ENCODE measurements around the gene AMN. TPM values are rescaled to one million over a fixed set of nuclear protein-coding genes. Genes with fewer than 3 reads are reported as not detected.

AMN gene
- total RNA-seq, 2 donors from 2014 or later, result 1.9 to 3.2 TPM

- Histone ChIP-seq H3K27me3 (ENCODE audit: control insufficient read depth, insufficient read depth, low read length, poor library complexity, severe bottlenecking) (no peaks in the 10 kb centered on the region), H3K9ac (ENCODE audit: extremely low read depth, low read length, poor library complexity, severe bottlenecking) (no peak overlapping the region), H3K9me3 (ENCODE audit: control insufficient read depth, low read length) (peaks cover 22% of the 10 kb centered on the region), H3K36me3 (ENCODE audit: control insufficient read depth, insufficient read depth, low read length) (peaks cover 24% of the 10 kb centered on the region), H3K4me3 (ENCODE audit: low read length) (no peak overlapping the region), H3K4me1 (ENCODE audit: control insufficient read depth, insufficient read depth, low read length) (no peaks in the 10 kb centered on the region), H3K27ac (ENCODE audit: low read depth, low read length) (no peak overlapping the region)
- peaks cover 27% of the 10 kb centered on the region for H3K9me3 Mint-ChIP-seq
- H3K4me3 Mint-ChIP-seq, result no peak overlapping the region
- TF ChIP-seq, protein P1, sequence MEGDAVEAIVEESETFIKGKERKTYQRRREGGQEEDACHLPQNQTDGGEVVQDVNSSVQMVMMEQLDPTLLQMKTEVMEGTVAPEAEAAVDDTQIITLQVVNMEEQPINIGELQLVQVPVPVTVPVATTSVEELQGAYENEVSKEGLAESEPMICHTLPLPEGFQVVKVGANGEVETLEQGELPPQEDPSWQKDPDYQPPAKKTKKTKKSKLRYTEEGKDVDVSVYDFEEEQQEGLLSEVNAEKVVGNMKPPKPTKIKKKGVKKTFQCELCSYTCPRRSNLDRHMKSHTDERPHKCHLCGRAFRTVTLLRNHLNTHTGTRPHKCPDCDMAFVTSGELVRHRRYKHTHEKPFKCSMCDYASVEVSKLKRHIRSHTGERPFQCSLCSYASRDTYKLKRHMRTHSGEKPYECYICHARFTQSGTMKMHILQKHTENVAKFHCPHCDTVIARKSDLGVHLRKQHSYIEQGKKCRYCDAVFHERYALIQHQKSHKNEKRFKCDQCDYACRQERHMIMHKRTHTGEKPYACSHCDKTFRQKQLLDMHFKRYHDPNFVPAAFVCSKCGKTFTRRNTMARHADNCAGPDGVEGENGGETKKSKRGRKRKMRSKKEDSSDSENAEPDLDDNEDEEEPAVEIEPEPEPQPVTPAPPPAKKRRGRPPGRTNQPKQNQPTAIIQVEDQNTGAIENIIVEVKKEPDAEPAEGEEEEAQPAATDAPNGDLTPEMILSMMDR (conservative IDR thresholded peaks at IDR 0.05), result no peak
- no peak for DNase-seq
- 91 to 100% methylated on average over 1 to 10 of the region's 10 CpGs for WGBS, 2 experiments (ENCODE audit: insufficient coverage in 1 of 2, insufficient read length in 1 of 2)
- no peak overlapping the region for H3K27ac Mint-ChIP-seq
- peaks cover 33% of the 10 kb centered on the region for H3K36me3 Mint-ChIP-seq (ENCODE audit: low read depth)
- no peaks in the 10 kb centered on the region for H3K27me3 Mint-ChIP-seq (ENCODE audit: insufficient read depth)
- H3K4me1 Mint-ChIP-seq, result no peaks in the 10 kb centered on the region
Observed at GRCh38 chr14:102909911-102910310, 12.6 kb upstream of the AMN start.

GRCh38 chr14:102910442-102910841 is 12.0 kb upstream of the AMN start:
- Mint-ChIP-seq H3K4me3 (no peak overlapping the region), H3K27me3 (ENCODE audit: insufficient read depth) (no peaks in the 10 kb centered on the region), H3K4me1 (no peaks in the 10 kb centered on the region), H3K9me3 (peaks cover 22% of the 10 kb centered on the region), H3K36me3 (ENCODE audit: low read depth) (peaks cover 28% of the 10 kb centered on the region), H3K27ac (no peak overlapping the region)
- peaks cover 20% of the 10 kb centered on the region for H3K36me3 ChIP-seq (ENCODE audit: control insufficient read depth, insufficient read depth, low read length)
- no peak overlapping the region for H3K4me3 ChIP-seq (ENCODE audit: low read length)
- TF ChIP-seq, protein P1 (conservative IDR thresholded peaks at IDR 0.05), result no peak
- no peaks in the 10 kb centered on the region for H3K27me3 ChIP-seq (ENCODE audit: control insufficient read depth, insufficient read depth, low read length, poor library complexity, severe bottlenecking)
- H3K4me1 ChIP-seq (ENCODE audit: control insufficient read depth, insufficient read depth, low read length), result no peaks in the 10 kb centered on the region
- H3K9ac ChIP-seq (ENCODE audit: extremely low read depth, low read length, poor library complexity, severe bottlenecking), result no peak overlapping the region
- no peak overlapping the region for H3K27ac ChIP-seq (ENCODE audit: low read depth, low read length)
- no peak for DNase-seq
- peaks cover 19% of the 10 kb centered on the region for H3K9me3 ChIP-seq (ENCODE audit: control insufficient read depth, low read length)
- WGBS, 2 experiments (ENCODE audit: insufficient coverage in 1 of 2, insufficient read length in 1 of 2), result 94 to 97% methylated on average over 14 to 21 of the region's 21 CpGs

DNA sequence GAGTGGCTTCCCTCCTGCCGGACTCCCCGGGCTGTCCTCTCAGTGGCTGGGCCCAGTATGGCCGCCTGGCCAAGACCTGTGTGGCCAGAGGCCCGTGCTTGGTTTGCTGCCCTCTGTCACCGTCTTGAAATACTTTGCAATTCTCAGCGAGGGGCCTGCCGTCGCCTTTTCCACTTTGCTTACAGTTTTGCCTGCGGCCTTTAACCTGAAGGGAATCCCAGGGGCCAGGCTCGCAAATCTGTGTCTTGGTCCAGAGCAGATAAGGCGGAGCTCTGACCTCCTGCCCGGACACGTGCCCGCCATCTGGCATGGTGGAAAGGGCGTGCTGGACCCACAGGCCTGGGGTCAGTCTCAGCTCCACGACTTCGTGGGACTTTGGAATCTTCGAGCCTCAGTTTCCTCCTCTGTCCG is 10.9 kb upstream of the AMN start:
- no peak overlapping the region for H3K4me3 Mint-ChIP-seq
- no peaks in the 10 kb centered on the region for H3K27me3 Mint-ChIP-seq (ENCODE audit: insufficient read depth)

More for the DNA sequence above, 10.9 kb upstream of the AMN start:
- Histone ChIP-seq H3K27ac (ENCODE audit: low read depth, low read length) (no peak overlapping the region), H3K36me3 (ENCODE audit: control insufficient read depth, insufficient read depth, low read length) (peaks cover 9% of the 10 kb centered on the region), H3K4me1 (ENCODE audit: control insufficient read depth, insufficient read depth, low read length) (no peaks in the 10 kb centered on the region), H3K9me3 (ENCODE audit: control insufficient read depth, low read length) (peaks cover 9% of the 10 kb centered on the region), H3K4me3 (ENCODE audit: low read length) (no peak overlapping the region), H3K9ac (ENCODE audit: extremely low read depth, low read length, poor library complexity, severe bottlenecking) (no peak overlapping the region), H3K27me3 (ENCODE audit: control insufficient read depth, insufficient read depth, low read length, poor library complexity, severe bottlenecking) (no peaks in the 10 kb centered on the region)
- H3K36me3 Mint-ChIP-seq (ENCODE audit: low read depth), result peaks cover 17% of the 10 kb centered on the region
- DNase-seq, result no peak
- TF ChIP-seq, protein P1 (conservative IDR thresholded peaks at IDR 0.05), result no peak
- no peaks in the 10 kb centered on the region for H3K4me1 Mint-ChIP-seq
- H3K9me3 Mint-ChIP-seq, result peaks cover 11% of the 10 kb centered on the region
- 93 to 95% methylated on average over 15 to 19 of the region's 19 CpGs for WGBS, 2 experiments (ENCODE audit: insufficient coverage in 1 of 2, insufficient read length in 1 of 2)
- no peak overlapping the region for H3K27ac Mint-ChIP-seq
